ENCODE measurements around the gene NEDD4L. TPM values are rescaled to one million over a fixed set of nuclear protein-coding genes. Genes with fewer than 3 reads are reported as not detected.

The NEDD4L gene
- total RNA-seq, 1 donor from 2014 or later: 32.6 TPM

DNA sequence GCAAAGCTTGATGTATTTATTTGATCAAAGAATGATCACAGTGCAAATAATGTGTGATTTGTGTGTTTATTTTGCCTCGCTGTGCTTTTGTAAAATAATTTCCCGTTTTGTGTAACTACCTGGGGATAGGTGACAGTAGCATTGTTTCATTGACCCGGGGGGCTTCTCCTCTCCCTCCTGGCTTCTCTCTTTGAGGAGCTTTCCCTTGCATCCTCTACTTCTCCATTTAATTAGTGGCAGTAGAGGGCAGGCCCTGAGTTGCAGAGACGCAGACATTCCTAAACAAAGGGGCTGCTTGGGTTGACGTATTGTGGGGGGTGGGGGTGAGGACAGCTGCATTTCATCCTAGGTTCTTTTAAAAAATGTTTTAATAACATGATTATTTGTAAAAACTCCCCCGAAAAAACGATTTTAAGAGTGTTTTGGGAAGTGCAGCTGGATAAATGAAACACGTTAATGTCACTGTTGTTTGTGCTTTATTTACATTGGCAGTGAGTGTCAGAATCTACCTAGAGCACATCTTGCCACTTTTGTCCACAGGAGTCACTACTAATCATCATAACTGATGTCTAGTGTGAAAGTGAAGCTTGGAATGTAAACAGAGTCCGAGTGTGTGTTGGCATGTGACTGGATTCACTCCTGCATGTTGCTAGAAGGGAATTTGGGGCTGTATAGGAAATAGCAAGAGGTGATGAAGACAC is 2.2 kb downstream of the NEDD4L start:
- CTCF ChIA-PET: interaction anchor here (1.6 to 2.9 kb wide), 2 partner anchors 76 to 135 kb away, joined by 4 to 22 read pairs; no protein-coding TSS in a partner anchor
- TF ChIP-seq, protein P1, sequence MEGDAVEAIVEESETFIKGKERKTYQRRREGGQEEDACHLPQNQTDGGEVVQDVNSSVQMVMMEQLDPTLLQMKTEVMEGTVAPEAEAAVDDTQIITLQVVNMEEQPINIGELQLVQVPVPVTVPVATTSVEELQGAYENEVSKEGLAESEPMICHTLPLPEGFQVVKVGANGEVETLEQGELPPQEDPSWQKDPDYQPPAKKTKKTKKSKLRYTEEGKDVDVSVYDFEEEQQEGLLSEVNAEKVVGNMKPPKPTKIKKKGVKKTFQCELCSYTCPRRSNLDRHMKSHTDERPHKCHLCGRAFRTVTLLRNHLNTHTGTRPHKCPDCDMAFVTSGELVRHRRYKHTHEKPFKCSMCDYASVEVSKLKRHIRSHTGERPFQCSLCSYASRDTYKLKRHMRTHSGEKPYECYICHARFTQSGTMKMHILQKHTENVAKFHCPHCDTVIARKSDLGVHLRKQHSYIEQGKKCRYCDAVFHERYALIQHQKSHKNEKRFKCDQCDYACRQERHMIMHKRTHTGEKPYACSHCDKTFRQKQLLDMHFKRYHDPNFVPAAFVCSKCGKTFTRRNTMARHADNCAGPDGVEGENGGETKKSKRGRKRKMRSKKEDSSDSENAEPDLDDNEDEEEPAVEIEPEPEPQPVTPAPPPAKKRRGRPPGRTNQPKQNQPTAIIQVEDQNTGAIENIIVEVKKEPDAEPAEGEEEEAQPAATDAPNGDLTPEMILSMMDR (IDR thresholded peaks at IDR 0.05): no peak
- Mint-ChIP-seq H3K27me3 (no peaks in the 10 kb centered on the region), H3K36me3 (ENCODE audit: low read depth) (no peaks in the 10 kb centered on the region), H3K4me3 (peak overlapping the region; percentile 93), H3K4me1 (peaks cover 31% of the 10 kb centered on the region), H3K27ac (no peak overlapping the region), H3K9me3 (no peaks in the 10 kb centered on the region)
- intact Hi-C loops (cut with micrococcal nuclease): loop anchor here (10.0 kb wide), 2 partner anchors 629 to 1391 kb away; partner anchors contain the start of genes MALT1 and WDR7
- no peak for ATAC-seq (ENCODE audit: low read depth)
- POLR2A ChIA-PET: no interaction called here
- DNase-seq: no peak

DNA sequence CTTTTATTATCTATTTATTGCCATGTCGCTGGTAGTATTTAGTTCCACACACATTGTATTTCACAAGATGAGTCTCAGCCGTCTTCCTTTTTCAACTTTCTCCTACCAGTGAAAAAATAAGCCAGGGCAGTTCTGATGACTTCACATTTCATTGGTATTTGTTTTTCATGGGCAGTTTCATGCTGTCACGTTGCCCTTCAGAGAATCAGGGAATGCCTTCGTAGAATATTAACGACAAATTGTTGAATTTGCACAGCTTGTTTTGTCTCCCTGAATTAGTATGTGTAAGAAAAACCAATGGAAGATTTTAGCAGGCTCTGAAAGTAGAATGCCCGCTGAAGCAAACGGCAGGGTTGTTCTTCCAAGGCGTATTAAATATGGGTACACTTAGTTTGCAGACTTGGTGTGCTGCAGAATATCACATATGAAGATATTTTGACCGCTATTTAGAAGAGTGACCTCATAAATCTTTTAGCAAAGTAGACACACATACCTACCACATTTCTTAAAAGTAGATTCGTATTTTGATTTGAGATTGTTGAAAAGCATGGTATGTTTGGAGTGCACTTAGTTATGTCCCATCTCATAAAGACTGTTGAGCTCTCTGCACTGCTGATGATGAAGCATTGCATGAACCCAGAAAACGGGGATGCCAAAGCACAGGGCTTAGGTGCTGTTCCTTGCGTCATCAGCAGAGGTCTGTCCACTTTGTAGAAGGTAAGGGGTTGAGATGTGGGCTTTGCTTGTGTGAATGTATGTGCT is 2.9 kb downstream of the NEDD4L start:
- intact Hi-C loops (cut with micrococcal nuclease): loop anchor here (10.0 kb wide), 2 partner anchors 628 to 1392 kb away; partner anchors contain the start of genes MALT1 and WDR7

DNA sequence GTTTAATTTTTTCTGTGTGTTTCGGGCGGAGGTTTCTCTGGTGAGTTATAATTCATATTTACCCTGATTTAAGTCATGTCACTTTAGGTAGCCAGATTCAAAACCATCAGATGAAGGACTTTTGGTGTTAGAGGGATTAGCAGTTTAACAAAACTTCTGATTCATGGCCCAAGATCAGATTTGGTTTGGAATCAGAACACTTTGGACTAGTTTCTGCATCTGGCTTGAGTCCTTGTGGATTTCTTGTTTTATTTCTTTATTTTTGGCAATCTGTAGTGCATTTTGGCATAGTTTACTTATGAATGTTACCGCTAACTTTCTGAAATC is 3.5 kb downstream of the NEDD4L start:
- TF ChIP-seq, protein P1 (IDR thresholded peaks at IDR 0.05): no peak
- intact Hi-C loops (cut with micrococcal nuclease): loop anchor here (10.0 kb wide), 2 partner anchors 627 to 1393 kb away; partner anchors contain the start of genes MALT1 and WDR7
- ATAC-seq (ENCODE audit: low read depth): no peak
- no peak for DNase-seq
- Mint-ChIP-seq H3K27me3 (no peaks in the 10 kb centered on the region), H3K4me1 (peaks cover 29% of the 10 kb centered on the region), H3K36me3 (ENCODE audit: low read depth) (no peaks in the 10 kb centered on the region), H3K4me3 (no peak overlapping the region), H3K9me3 (no peaks in the 10 kb centered on the region), H3K27ac (no peak overlapping the region)
- POLR2A ChIA-PET: no interaction called here
- CTCF ChIA-PET: interaction anchor here (1.5 kb wide), 1 partner anchor 74 kb away, joined by 7 read pairs; no protein-coding TSS in a partner anchor

More for the DNA sequence above, 2.9 kb downstream of the NEDD4L start:
- ChIA-PET POLR2A (no interaction called here), CTCF (interaction anchor here (1.5 to 2.9 kb wide), 1 partner anchor 75 kb away, joined by 7 to 22 read pairs; no protein-coding TSS in a partner anchor)
- no peak for ATAC-seq (ENCODE audit: low read depth)
- no peaks in the 10 kb centered on the region for H3K9me3 Mint-ChIP-seq
- H3K27me3 Mint-ChIP-seq: no peaks in the 10 kb centered on the region
- H3K36me3 Mint-ChIP-seq (ENCODE audit: low read depth): no peaks in the 10 kb centered on the region
- peaks cover 29% of the 10 kb centered on the region for H3K4me1 Mint-ChIP-seq
- no peak overlapping the region for H3K27ac Mint-ChIP-seq
- H3K4me3 Mint-ChIP-seq: no peak overlapping the region
- TF ChIP-seq, protein P1 (IDR thresholded peaks at IDR 0.05): no peak
- no peak for DNase-seq

DNA sequence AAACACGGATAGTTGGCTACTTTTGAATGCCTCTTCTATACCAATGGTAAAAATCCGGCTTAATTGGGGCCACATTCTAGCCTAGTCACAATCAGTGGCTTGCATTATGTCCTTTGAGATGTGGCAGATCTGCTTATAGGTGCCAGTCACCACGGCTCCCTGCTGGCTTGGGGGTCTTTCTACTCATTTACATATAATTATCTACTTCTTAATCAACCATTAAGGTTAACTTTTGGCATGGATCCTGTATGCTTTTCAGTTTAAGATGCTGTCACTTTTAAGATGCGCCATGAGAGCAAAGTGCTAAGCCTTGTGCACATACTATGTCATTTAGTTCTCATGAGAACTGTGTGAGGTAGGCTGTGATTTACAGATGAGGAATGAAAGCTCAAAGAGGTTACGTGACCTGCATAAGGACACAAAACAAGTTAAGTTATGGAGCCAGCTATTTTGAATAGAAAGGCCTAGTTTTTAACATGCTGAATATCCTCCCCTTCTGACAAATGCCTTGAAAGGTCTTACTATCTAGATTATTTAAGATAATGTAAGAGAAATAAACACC is 4.1 kb downstream of the NEDD4L start:
- Mint-ChIP-seq H3K4me3 (no peak overlapping the region), H3K27me3 (no peaks in the 10 kb centered on the region), H3K9me3 (no peaks in the 10 kb centered on the region), H3K4me1 (peaks cover 22% of the 10 kb centered on the region), H3K27ac (no peak overlapping the region), H3K36me3 (ENCODE audit: low read depth) (no peaks in the 10 kb centered on the region)
- TF ChIP-seq, protein P1 (IDR thresholded peaks at IDR 0.05): no peak
- ChIA-PET CTCF (interaction anchor here (0.7 to 1.5 kb wide), 2 partner anchors 28 to 74 kb away, joined by 3 to 7 read pairs; no protein-coding TSS in a partner anchor), POLR2A (no interaction called here)
- intact Hi-C loops (cut with micrococcal nuclease): loop anchor here (10.0 kb wide), 2 partner anchors 627 to 1393 kb away; partner anchors contain the start of genes MALT1 and WDR7
- DNase-seq (no peak), ATAC-seq (ENCODE audit: low read depth) (no peak)

All from activated B cell treated with CpG ODN at 0.5 μM for 24 hours (primary cell).